Measurements from ENCODE around the gene DSTYK.

DSTYK gene

DNA sequence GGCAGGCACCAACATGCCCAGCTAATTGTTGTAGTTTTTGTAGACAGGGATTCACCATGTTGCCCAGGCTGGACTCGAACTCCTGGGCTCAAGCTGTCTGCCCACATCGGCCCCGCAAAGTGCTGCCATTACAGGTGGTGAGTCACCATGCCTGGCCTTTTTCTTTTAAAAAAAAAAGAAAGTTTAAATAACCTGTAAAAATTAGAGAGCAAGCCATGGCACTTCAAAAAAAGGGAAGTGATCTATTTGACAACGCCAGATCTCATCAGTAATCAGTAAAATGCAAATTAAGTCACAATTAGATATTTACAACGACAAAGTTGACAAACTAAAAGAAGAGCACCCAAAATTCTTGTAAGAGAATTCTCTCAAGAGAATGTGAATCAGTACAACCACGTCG lies 86.8 kb downstream of the DSTYK start:
- DNase-seq = no peak

DNA sequence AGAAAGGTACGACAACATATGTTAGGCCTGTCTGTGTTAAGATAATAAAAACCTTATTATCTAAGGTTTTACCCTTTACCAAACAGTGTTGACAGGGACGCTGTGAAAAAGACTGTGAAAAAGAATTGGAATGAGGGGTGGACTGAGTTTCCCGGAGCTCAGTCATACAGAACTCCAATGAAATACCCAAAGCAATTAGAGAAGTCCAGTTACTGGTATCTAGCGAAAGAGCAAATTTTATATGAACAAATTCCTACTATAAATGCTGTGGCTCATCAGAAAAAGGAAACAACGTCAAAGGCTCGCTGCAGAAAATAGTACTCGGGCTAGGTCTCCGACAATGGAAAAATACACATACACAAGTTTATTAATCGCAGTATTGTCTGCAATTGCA lies 89.0 kb downstream of the DSTYK start:
- no peak for DNase-seq

DNA sequence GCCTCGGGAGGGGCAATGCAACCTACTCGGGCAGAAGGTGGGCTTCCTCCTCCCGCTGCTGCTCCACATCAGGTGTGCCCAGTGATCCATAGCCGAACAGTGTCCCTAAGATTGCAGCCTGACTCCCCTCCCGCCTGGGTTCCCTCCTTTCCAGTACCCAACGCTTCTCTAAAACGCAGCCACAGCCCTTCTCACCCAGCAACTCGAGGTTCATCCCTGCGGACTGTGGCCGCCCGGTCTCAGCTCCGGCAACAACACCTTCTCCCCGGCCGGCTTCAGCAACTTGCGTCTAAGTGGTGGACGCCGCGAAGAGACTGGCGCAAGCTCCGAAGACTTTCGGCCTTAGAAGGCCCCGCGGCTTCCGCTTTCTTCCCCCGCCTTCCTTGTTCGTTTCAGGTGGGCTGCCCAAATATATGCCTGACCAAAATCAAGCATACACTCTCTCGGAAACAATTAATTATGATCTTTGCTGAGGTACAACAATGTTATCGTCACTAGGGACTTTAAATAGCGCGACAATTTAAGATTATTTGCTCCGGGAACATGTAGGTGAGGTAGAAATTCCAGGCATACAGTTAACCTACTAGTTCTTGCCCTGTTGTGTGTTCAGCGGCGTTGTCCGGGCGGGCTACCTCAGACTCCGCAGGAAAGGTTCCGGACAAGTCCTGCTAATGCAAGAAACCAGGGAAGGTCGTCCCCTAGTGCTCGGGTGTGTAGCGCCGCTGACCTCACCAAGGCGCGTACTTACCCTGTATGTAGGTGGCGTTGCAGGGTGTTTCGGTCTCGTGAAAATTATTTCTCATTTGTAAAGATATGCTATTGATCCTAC lies 89.6 kb downstream of the DSTYK start, which contains the start of gene RBBP5:
RBBP5 (minus strand) TSS at position 319 of the 829 bp plus-strand sequence; CDS start at position 214, 105 bp downstream.
- DNase-seq = peak; percentile 94 to 98

DNA sequence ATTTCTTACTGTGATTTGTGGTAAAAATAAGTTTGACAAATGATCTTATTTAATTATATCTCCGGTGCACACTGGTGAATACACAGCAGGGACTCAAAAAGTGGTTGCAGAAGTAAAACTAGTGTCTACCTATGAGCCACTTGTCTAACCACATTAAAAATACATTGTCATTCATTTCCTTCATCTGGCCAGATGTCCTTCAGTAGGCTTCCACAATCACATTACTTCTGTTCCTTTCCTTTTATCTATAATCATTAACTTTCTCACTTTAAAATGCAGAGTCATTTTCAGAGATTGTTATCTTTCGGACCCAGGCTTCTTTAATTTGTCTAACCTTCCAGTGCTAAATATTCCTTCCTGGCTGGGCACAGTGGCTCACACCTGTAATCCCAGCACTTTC lies 92.8 kb downstream of the DSTYK start:
- DNase-seq = no peak

DNA sequence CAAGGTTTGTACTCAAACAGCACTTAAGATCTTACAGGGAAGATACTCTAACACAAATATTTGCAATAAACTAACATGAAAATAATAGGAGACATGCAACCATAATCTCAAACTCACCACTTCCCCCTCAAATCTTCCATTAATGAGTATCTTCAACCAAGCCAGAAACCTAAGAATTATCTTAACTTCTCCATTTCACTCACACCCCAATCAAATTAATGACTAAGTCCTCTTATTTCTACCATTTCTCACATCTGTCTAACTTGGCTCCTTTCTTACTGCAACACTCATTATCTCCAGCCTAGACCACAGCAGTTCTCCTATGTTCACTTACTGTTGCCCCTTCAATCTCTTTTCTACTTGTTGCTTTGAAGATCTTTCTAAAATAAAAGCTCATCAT lies 100.1 kb downstream of the DSTYK start:
- DNase-seq = no peak

DNA sequence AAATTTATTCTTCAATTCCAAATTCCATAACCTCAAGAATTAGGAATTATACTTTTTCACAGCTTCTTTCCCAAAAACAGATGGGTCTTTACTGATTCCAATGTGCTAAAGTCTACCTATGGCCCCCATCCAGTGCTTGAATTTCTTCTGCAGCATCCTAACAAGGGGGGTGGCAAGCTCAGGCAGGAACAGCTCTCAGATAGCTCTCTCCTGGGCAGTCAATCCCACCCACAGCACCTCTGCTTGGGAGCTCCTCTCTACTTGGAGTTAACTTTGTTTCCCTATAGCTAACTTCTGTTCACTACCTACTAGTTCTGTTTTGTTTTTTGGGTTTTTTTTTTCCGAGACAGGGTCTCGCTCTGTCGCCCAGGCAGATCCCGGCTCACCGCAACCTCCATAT lies 101.8 kb downstream of the DSTYK start:
- DNase-seq = no peak

DNA sequence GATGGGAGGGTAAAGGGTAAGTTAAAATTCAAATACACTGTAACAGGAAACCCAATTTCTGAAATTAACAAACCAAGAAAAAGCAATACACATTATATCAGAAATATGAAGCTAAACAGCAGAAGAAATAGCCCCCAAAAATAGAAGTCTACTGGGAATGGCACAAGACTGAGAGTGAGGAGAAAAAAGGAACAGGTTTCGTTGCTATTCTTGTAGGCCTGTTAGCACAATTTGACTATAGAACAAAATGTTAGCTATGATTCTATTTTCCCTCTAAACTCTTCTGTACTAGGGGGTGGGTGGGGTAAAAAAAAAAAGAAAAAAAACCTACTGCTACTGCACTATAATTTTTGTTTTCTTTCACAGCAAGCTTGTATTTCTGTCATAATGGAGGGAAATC lies 102.2 kb downstream of the DSTYK start:
- DNase-seq = no peak

DNA sequence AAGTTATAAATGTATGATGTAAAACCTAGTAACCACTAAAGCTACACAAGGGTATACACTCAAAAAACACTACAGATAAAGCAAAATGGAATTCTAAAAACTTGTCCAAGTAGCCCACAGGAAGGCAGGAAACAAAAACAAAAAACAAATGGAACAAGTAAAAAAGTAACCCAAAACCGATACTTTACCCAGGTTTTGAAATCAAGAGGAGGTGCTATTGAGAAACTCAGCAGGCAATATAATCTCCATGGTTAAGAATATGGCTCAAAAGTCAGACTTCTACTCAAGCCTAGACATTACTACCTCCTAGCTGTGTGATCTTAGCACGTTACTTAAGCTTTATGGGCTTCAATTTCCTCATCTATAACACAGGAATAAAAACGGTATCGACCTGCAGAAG lies 103.0 kb downstream of the DSTYK start:
- no peak for DNase-seq

DNA sequence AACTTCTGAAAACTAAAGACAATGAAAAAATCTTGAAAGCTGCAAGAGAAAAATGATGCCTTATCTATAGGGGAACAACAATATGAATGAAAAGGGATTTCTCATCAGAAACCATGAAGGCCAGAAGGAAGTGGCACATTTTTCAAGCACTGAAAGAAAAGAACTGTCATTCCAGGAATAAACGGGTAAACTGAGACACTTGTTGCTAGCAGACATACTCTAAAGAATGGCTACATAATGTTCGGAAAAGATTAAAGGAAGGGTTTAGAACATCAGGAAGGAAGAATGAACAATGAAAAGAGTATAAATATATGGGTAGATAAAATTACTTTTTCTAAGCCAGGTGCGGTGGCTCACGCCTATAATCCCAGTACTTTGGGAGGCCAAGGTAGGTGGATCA lies 104.2 kb downstream of the DSTYK start:
- DNase-seq = no peak

DNA sequence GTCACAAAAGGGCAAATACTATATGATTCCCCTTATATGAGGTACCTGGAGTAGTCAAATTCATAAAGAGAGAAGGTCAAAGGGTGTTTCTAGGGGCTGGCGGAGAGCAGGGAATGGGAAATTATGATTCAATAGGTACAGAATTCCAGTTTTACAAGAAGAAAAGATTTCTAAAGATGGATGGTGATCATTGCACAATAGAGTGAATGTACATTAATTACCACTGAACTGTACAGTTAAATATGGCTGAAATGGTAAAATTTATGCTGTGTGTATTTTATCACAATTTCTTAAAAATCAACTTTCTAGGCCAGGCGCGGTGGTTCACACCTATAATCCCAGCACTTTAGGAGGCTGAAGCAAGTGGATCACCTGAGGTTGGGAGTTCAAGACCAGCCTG lies 109.1 kb downstream of the DSTYK start:
- DNase-seq = no peak

DNA sequence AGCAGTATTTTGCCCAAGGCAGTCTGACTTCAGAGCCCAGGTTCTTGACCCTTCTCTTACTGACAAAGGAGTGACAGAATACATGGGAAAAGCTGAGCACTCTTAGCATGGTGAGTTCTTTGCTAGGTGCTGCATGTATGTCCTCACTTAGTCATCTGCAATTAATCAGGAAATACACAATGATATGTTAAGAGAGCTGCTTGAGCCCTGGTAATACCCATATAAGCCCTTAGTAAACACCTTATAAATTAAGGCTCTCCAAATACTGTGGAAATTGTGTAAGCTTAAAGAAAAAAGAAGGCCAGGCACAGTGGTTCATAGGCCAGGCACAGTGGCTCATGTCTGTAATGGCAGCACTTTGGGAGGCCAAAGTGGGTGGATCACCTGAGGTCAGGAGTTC lies 113.3 kb downstream of the DSTYK start:
- DNase-seq = no peak

DNA sequence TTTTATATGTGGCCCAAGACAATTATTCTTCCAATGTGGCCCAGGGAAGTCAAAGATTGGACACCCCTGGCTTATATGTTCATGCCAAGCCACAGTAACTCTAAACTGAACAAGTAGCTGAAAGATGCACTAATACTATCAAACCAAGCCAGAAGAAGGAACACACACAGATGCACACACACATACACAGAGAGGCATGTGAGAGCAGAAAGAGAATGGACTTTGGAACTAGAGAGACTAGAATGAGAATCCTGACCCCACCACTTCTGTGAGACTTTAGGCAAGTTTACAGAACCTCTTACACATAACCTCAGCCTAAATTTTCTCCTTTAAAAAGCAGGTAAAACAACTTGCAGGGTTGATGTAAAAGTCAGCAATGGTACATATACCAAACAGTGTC lies 116.1 kb downstream of the DSTYK start:
- no peak for DNase-seq

Data from inflammatory macrophage treated with lipopolysaccharide for 1 hour (primary cell).